ENCODE results near the gene NPR3. TPM values are rescaled to one million over a fixed set of nuclear protein-coding genes. Genes with fewer than 3 reads are reported as not detected.

The NPR3 gene
- total RNA-seq, 1 donor from 2014 or later, result 116 TPM

- Mint-ChIP-seq H3K4me1 (ENCODE audit: unreplicated experiment) (peaks cover 9% of the 10 kb centered on the region), H3K27me3 (no peaks in the 10 kb centered on the region), H3K27ac (no peak overlapping the region), H3K4me3 (no peak overlapping the region), H3K36me3 (peaks cover 19% of the 10 kb centered on the region), H3K9me3 (no peaks in the 10 kb centered on the region)
- no peak for DNase-seq (ENCODE audit: extremely low spot score, unreplicated experiment)
- TF ChIP-seq CTCF (conservative IDR thresholded peaks at IDR 0.05), result no peak
Measured at GRCh38 chr5:32733590-32734340, 22.6 kb downstream of the NPR3 start.

- TF ChIP-seq CTCF (conservative IDR thresholded peaks at IDR 0.05), result no peak
- Mint-ChIP-seq H3K27me3 (no peaks in the 10 kb centered on the region), H3K27ac (no peak overlapping the region), H3K9me3 (no peaks in the 10 kb centered on the region), H3K36me3 (peaks cover 26% of the 10 kb centered on the region), H3K4me1 (ENCODE audit: unreplicated experiment) (peaks cover 9% of the 10 kb centered on the region), H3K4me3 (no peak overlapping the region)
- no peak for DNase-seq (ENCODE audit: extremely low spot score, unreplicated experiment)
Measured at GRCh38 chr5:32734827-32735378, 23.8 kb downstream of the NPR3 start.

- TF ChIP-seq CTCF (conservative IDR thresholded peaks at IDR 0.05), result no peak
- DNase-seq (ENCODE audit: extremely low spot score, unreplicated experiment), result no peak
- H3K27me3 Mint-ChIP-seq, result no peaks in the 10 kb centered on the region
- H3K27ac Mint-ChIP-seq, result no peak overlapping the region
- peaks cover 9% of the 10 kb centered on the region for H3K4me1 Mint-ChIP-seq (ENCODE audit: unreplicated experiment)
- peaks cover 26% of the 10 kb centered on the region for H3K36me3 Mint-ChIP-seq
- no peaks in the 10 kb centered on the region for H3K9me3 Mint-ChIP-seq
- no peak overlapping the region for H3K4me3 Mint-ChIP-seq
Measured at GRCh38 chr5:32735512-32735911, 24.4 kb downstream of the NPR3 start.

GRCh38 chr5:32736842-32737241 is 25.7 kb downstream of the NPR3 start:
- H3K4me3 Mint-ChIP-seq, result no peak overlapping the region
- H3K4me1 Mint-ChIP-seq (ENCODE audit: unreplicated experiment), result peaks cover 9% of the 10 kb centered on the region
- H3K27me3 Mint-ChIP-seq, result no peaks in the 10 kb centered on the region
- no peaks in the 10 kb centered on the region for H3K9me3 Mint-ChIP-seq
- DNase-seq (ENCODE audit: extremely low spot score, unreplicated experiment), result no peak
- H3K27ac Mint-ChIP-seq, result no peak overlapping the region
- TF ChIP-seq CTCF (conservative IDR thresholded peaks at IDR 0.05), result no peak
- H3K36me3 Mint-ChIP-seq, result peaks cover 20% of the 10 kb centered on the region

- Mint-ChIP-seq H3K27me3 (no peaks in the 10 kb centered on the region), H3K4me3 (no peak overlapping the region), H3K9me3 (no peaks in the 10 kb centered on the region), H3K27ac (no peak overlapping the region), H3K36me3 (peaks cover 24% of the 10 kb centered on the region), H3K4me1 (ENCODE audit: unreplicated experiment) (peaks cover 5% of the 10 kb centered on the region)
- TF ChIP-seq CTCF (conservative IDR thresholded peaks at IDR 0.05), result no peak
- no peak for DNase-seq (ENCODE audit: extremely low spot score, unreplicated experiment)
Measured at GRCh38 chr5:32740651-32741050, 29.5 kb downstream of the NPR3 start.
